Nucleus accumbens (tissue), 56 donors: Measurements from ENCODE around the gene ZNF710.

Experiments
- DNase-seq, 56 donors: peaks; one replicate each; lab custom pipeline; 2025; lab: John Stamatoyannopoulos, UW

ZNF710 gene

GRCh38 chr15:90074023-90074422, 72.9 kb downstream of the ZNF710 start:
- no peak for DNase-seq

GRCh38 chr15:90074916-90075315, 73.8 kb downstream of the ZNF710 start:
- no peak for DNase-seq

- DNase-seq, result peak in 13 of 56 donors; percentile 9 to 62 (median 26)
Measured at GRCh38 chr15:90075420-90076289, 74.5 kb downstream of the ZNF710 start.

GRCh38 chr15:90076716-90077115, 75.6 kb downstream of the ZNF710 start:
- DNase-seq, result no peak

GRCh38 chr15:90078965-90079364, 77.8 kb downstream of the ZNF710 start:
- no peak for DNase-seq

GRCh38 chr15:90079619-90080457, 78.7 kb downstream of the ZNF710 start:
- DNase-seq, result no peak

GRCh38 chr15:90080458-90080755, 79.3 kb downstream of the ZNF710 start:
- no peak for DNase-seq

GRCh38 chr15:90080818-90081393, 79.8 kb downstream of the ZNF710 start:
- peak in 2 of 56 donors; percentile 18 to 27 for DNase-seq

GRCh38 chr15:90082140-90082715, 81.1 kb downstream of the ZNF710 start:
- DNase-seq, result peak in 44 of 56 donors; percentile 17 to 80 (median 44)

GRCh38 chr15:90083419-90083818, 82.3 kb downstream of the ZNF710 start:
- no peak for DNase-seq

- no peak for DNase-seq
Measured at GRCh38 chr15:90083954-90084607, 83.0 kb downstream of the ZNF710 start.

GRCh38 chr15:90084876-90085423, 83.8 kb downstream of the ZNF710 start:
- DNase-seq, result no peak

GRCh38 chr15:90085565-90085964, 84.4 kb downstream of the ZNF710 start:
- DNase-seq, result no peak

- peak in 2 of 56 donors; percentile 11 to 39 for DNase-seq
Measured at GRCh38 chr15:90086868-90087268, 85.7 kb downstream of the ZNF710 start.

GRCh38 chr15:90087454-90088154, 86.5 kb downstream of the ZNF710 start:
- DNase-seq, result peak in 15 of 56 donors; percentile 13 to 69 (median 31)

- no peak for DNase-seq
Measured at GRCh38 chr15:90090226-90090848, 89.2 kb downstream of the ZNF710 start.

- DNase-seq, result no peak
Measured at GRCh38 chr15:90091156-90091931, 90.2 kb downstream of the ZNF710 start.

GRCh38 chr15:90095521-90095959, 94.4 kb downstream of the ZNF710 start:
- no peak for DNase-seq
